B cell (primary cell): ENCODE results near the gene GPR152. TPM values are rescaled to one million over a fixed set of nuclear protein-coding genes. Genes with fewer than 3 reads are reported as not detected.

Experiments used
- ATAC-seq: fragments of 200-7000 bp; cut with Tn5 transposase; one replicate; pipeline ENCODE4 v1.10.0; 2021; ENCODE audit warnings: low read depth, mild to moderate bottlenecking, moderate number of reproducible peaks, moderate library complexity
- CTCF ChIA-PET: fragments of 350-600 bp; sonication (Branson Sonifier 250); formaldehyde crosslinking; loops from one replicate; lab custom pipeline; 2021; ENCODE audit warnings: antibody characterized with exemption, inconsistent platforms; lab: Charles Lee
- POLR2A ChIA-PET: fragments of 350-600 bp; sonication (Branson Sonifier 250); formaldehyde crosslinking; loops from one replicate; lab custom pipeline; 2021; ENCODE audit warnings: antibody characterized with exemption; lab: Charles Lee
- DNase-seq: peaks from one replicate; pipeline ENCODE4 v3.0.0; 2013
- H2AFZ ChIP-seq: 2 replicates; pipeline ENCODE4 v1.6.1; 2012; ENCODE audit warnings: mild to moderate bottlenecking, low read depth, low read length; ENCODE audit not compliant: insufficient read depth, poor library complexity, severe bottlenecking
- H3K27ac ChIP-seq, 2 donors: 1 replicate in 1 of 2; 2 replicates in 1 of 2; pipeline ENCODE4 v1.5.1; 2012 to 2013; ENCODE audit warnings: low read length in 2 of 2, mild to moderate bottlenecking in 2 of 2, moderate library complexity in 1 of 2
- H3K27me3 ChIP-seq, 4 experiments: fragments of 200-600 bp in 1 of 4; sonication (generic) in 1 of 4; replicated peaks in 1 of 4; 1 replicate in 2 of 4; 2 replicates in 2 of 4; pipeline versions ENCODE4 v1.6.1 to v1.7.0; 2013 to 2016; ENCODE audit warnings: low read length in 3 of 4, mild to moderate bottlenecking in 2 of 4, mixed read lengths in 1 of 4, moderate library complexity in 1 of 4; ENCODE audit not compliant: insufficient read depth in 4 of 4, control insufficient read depth in 3 of 4; ENCODE audit errors: control extremely low read depth in 1 of 4
- H3K36me3 ChIP-seq, 2 experiments: replicated peaks in 1 of 2; 1 replicate in 1 of 2; 2 replicates in 1 of 2; pipeline versions ENCODE4 v1.6.1 to v1.7.1; 2013; ENCODE audit warnings: low read length in 1 of 2; ENCODE audit not compliant: insufficient read depth in 2 of 2, control insufficient read depth in 1 of 2; ENCODE audit errors: control extremely low read depth in 1 of 2, extremely low read depth in 1 of 2
- H3K4me1 ChIP-seq, 2 donors: fragments of 200-600 bp in 1 of 2; sonication (generic) in 1 of 2; 1 replicate in 1 of 2; 2 replicates in 1 of 2; pipeline versions ENCODE4 v1.5.1 to v1.6.1; 2013 to 2017; ENCODE audit warnings: low read length in 2 of 2; ENCODE audit not compliant: control insufficient read depth in 2 of 2, insufficient read depth in 2 of 2
- H3K4me2 ChIP-seq: replicated peaks from 2 replicates; pipeline ENCODE3; 2012; ENCODE audit warnings: mild to moderate bottlenecking, low read depth, low read length; ENCODE audit not compliant: poor library complexity, severe bottlenecking
- H3K4me3 ChIP-seq, 5 experiments: fragments of 200-600 bp in 1 of 5; sonication (generic) in 1 of 5; 1 replicate in 3 of 5; 2 replicates in 2 of 5; pipeline versions ENCODE4 v1.5.1 to v1.7.0; 2011 to 2016; ENCODE audit warnings: low read length in 4 of 5, mild to moderate bottlenecking in 4 of 5, low read depth in 2 of 5, control low read depth in 1 of 5, moderate library complexity in 1 of 5; ENCODE audit not compliant: insufficient read depth in 1 of 5; ENCODE audit errors: control extremely low read depth in 1 of 5, extremely low read depth in 1 of 5
- H3K79me2 ChIP-seq: fragments of 200-600 bp; sonication (generic); one replicate; pipeline ENCODE4 v1.6.0; 2016; ENCODE audit warnings: low read length; ENCODE audit not compliant: control insufficient read depth, insufficient read depth
- H3K9ac ChIP-seq: fragments of 200-600 bp; sonication (generic); 2 replicates; pipeline ENCODE4 v1.6.1; 2017; ENCODE audit warnings: mild to moderate bottlenecking, low read length, moderate library complexity
- H3K9me3 ChIP-seq, 3 donors: one replicate each; pipeline versions ENCODE4 v1.6.1 to v1.7.1; 2013; ENCODE audit warnings: low read length in 2 of 3; ENCODE audit not compliant: control insufficient read depth in 2 of 3, insufficient read depth in 1 of 3; ENCODE audit errors: control extremely low read depth in 1 of 3
- H4K20me1 ChIP-seq: 2 replicates; pipeline ENCODE4 v1.6.0; 2012; ENCODE audit warnings: mild to moderate bottlenecking, low read length; ENCODE audit not compliant: insufficient read depth, control insufficient read depth, poor library complexity, severe bottlenecking
- H3K27ac Mint-ChIP-seq: one replicate; pipeline ENCODE4 v1.8.0; 2021; ENCODE audit warnings: mixed read lengths
- H3K27me3 Mint-ChIP-seq: one replicate; pipeline ENCODE4 v1.8.0; 2021; ENCODE audit warnings: mixed read lengths
- H3K4me1 Mint-ChIP-seq: one replicate; pipeline ENCODE4 v1.8.0; 2021; ENCODE audit warnings: mixed read lengths
- H3K4me3 Mint-ChIP-seq: one replicate; pipeline ENCODE4 v1.8.0; 2021; ENCODE audit warnings: mixed read lengths
- H3K9me3 Mint-ChIP-seq: one replicate; pipeline ENCODE4 v1.8.0; 2022; ENCODE audit warnings: mixed read lengths; ENCODE audit not compliant: insufficient read depth
- EZH2 ChIP-seq: IDR thresholded peaks from 2 replicates; pipeline ENCODE4 v1.6.1; 2012; ENCODE audit warnings: borderline replicate concordance, low read depth, mild to moderate bottlenecking, moderate library complexity, low read length; ENCODE audit not compliant: insufficient read depth, poor library complexity, severe bottlenecking
- WGBS: methylation state at CpG from one replicate; pipeline ENCODE4 v1.1.5; 2013; ENCODE audit warnings: missing lambda C conversion rate; ENCODE audit not compliant: insufficient coverage; 5-methylcytosine and 5-hydroxymethylcytosine counted together
- intact Hi-C: fragments of 100-400 bp; cut with micrococcal nuclease; formaldehyde crosslinking; loops from one replicate; pipeline ENCODE4 v1.10.0; 2022
- polyA plus RNA-seq: library from polyadenylated mRNA; depleted of rRNA; stranded (reverse); fragments of >200 nt; gene quantifications from 2 replicates; pipeline ENCODE4 v1.2.3, GENCODE V29; 2012
- total RNA-seq, 2 donors: library from RNA; stranded (reverse); fragments of 120-200 nt in 1 of 2; gene quantifications; 1 replicate in 1 of 2; 2 replicates in 1 of 2; pipeline versions ENCODE4 v1.2.3 to v1.2.4, GENCODE V29; 2013 to 2022
- TF ChIP-seq, protein P1 (sequence below): fragments of 200-600 bp; IDR thresholded peaks from one replicate; pipeline ENCODE4 v1.8.0; 2022; ENCODE audit warnings: antibody characterized with exemption, mild to moderate bottlenecking

GPR152 gene
- total and polyA plus RNA-seq, 2 donors (not counting 1 experiment from before 2014, with no cell fraction given) = 0.24 TPM; not detected in 1

DNA sequence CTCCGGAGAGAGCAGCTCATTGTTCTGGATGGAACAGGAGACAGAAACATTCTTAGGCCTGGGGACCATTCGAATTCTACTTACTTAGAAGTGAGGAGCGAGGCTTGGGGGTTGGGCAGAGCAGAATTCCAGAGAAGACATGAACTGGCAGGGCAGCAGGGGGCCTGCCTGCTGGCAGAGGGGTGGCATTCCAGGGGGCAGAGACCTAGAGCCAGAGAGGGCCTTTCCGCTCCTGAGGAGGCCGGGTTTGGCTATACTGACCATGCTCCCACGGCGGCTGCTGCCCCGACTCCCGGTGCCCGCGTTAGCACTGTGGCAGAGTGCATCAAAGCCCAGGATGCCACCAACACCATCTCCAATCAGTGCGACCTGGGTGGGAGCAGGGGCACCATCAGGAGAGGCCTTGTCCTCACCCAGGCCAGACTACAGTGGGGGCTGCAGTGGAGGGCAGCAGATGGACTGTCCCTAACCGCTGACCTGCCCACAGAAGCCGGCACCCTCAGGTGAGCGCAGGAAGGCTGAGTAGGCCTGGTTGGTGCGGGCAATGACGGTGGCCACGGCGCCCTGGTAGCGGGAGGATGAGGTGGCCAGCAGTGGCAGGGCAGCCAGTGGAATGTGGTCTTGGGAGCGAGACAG is 45.2 kb upstream of the GPR152 start:
- Histone ChIP-seq H3K79me2 (peaks cover 19% of the 10 kb centered on the region), H3K27me3 (no peaks in the 10 kb centered on the region), H3K9me3 (no peaks in the 10 kb centered on the region), H3K27ac (no peak overlapping the region), H3K4me3 (no peak overlapping the region), H3K4me1 (peaks cover 0 to 1% of the 10 kb centered on the region in 2 donors), H2AFZ (no peak overlapping the region), H3K4me2 (no peak overlapping the region), H3K9ac (no peak overlapping the region), H3K36me3 (peaks cover 0 to 83% of the 10 kb centered on the region in 2 experiments), H4K20me1 (peaks cover 45% of the 10 kb centered on the region)
- CTCF ChIA-PET = no interaction called here
- ATAC-seq (no peak), DNase-seq (no peak)
- intact Hi-C loops = no loop called here
- Mint-ChIP-seq H3K27me3 (no peaks in the 10 kb centered on the region), H3K9me3 (no peaks in the 10 kb centered on the region), H3K4me1 (peaks cover 4% of the 10 kb centered on the region), H3K4me3 (no peak overlapping the region), H3K27ac (no peak overlapping the region)
- no peak for TF ChIP-seq EZH2
- TF ChIP-seq, protein P1, sequence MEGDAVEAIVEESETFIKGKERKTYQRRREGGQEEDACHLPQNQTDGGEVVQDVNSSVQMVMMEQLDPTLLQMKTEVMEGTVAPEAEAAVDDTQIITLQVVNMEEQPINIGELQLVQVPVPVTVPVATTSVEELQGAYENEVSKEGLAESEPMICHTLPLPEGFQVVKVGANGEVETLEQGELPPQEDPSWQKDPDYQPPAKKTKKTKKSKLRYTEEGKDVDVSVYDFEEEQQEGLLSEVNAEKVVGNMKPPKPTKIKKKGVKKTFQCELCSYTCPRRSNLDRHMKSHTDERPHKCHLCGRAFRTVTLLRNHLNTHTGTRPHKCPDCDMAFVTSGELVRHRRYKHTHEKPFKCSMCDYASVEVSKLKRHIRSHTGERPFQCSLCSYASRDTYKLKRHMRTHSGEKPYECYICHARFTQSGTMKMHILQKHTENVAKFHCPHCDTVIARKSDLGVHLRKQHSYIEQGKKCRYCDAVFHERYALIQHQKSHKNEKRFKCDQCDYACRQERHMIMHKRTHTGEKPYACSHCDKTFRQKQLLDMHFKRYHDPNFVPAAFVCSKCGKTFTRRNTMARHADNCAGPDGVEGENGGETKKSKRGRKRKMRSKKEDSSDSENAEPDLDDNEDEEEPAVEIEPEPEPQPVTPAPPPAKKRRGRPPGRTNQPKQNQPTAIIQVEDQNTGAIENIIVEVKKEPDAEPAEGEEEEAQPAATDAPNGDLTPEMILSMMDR = no peak
- WGBS = 96% methylated on average over 19 of the region's 21 CpGs
- POLR2A ChIA-PET = no interaction called here

DNA sequence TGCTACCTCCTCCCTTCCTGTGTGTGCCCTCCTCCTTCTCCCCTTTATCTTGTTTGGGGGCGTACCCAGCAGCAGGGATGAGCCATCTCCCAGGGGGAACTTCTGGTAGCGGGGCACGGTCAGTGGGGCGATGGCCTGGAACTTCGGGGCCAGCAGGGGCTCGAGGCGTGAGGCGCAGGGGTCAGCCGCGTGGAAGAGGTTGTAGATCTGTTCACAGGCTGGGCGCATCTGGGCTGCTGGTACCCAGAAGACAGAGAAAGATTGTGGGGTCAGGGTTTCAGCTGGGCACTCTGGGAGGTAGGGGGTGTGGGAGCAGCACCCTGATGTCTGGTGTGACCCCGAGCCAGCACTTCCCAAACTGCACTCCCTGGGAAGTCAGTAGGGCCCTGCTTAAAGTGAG is 43.6 kb upstream of the GPR152 start:
- no peak overlapping the region for H3K4me2 ChIP-seq
- ChIA-PET CTCF (no interaction called here), POLR2A (no interaction called here)
- DNase-seq (no peak), ATAC-seq (no peak)
- Mint-ChIP-seq H3K27me3 (no peaks in the 10 kb centered on the region), H3K9me3 (no peaks in the 10 kb centered on the region), H3K4me3 (no peak overlapping the region), H3K27ac (no peak overlapping the region), H3K4me1 (peaks cover 3% of the 10 kb centered on the region)
- WGBS = 94% methylated on average over 12 of the region's 12 CpGs
- no peaks in the 10 kb centered on the region for H3K9me3 ChIP-seq
- intact Hi-C loops = no loop called here
- no peaks in the 10 kb centered on the region for H3K4me1 ChIP-seq
- no peak overlapping the region for H3K9ac ChIP-seq
- no peak for TF ChIP-seq EZH2
- TF ChIP-seq, protein P1 = no peak
- H3K4me3 ChIP-seq = no peak overlapping the region
- no peaks in the 10 kb centered on the region for H3K27me3 ChIP-seq
- H4K20me1 ChIP-seq = peaks cover 43% of the 10 kb centered on the region
- H3K79me2 ChIP-seq = peaks cover 7% of the 10 kb centered on the region
- no peak overlapping the region for H2AFZ ChIP-seq
- peaks cover 0 to 86% of the 10 kb centered on the region in 2 experiments for H3K36me3 ChIP-seq
- H3K27ac ChIP-seq = no peak overlapping the region
